Measurements from ENCODE around the gene ZNF45. TPM values are rescaled to one million over a fixed set of nuclear protein-coding genes. Genes with fewer than 3 reads are reported as not detected.

The ZNF45 gene
- total and polyA plus RNA-seq, 2 of the 13 experiments (the other 11 are each of a cell fraction or from before 2014, with no cell fraction given), result 2.4 to 11.3 TPM

DNA sequence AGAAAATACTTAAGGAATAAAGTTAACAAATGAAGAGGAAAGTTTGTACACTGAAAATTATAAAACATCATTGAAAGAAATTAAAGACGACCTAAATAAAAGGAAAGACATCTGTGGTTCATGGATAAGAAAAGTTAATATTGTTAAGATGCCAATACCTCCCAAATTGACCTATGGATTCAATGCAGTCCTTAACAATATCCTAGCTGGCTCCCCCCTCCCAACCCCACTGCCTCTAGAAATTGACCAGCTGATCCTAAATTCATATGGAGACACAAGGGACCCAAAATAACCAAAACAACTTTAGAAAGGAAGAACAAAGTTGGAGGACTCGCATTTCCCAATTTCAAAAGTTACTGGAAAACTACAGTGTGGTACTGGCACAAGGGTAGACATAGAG is 28.3 kb downstream of the ZNF45 start:
- intact Hi-C loops (cut with micrococcal nuclease; ENCODE audit: unreplicated experiment), result no loop called here
- Histone ChIP-seq H3K27ac (ENCODE audit: extremely low read length, insufficient read depth, low read length) (no peak overlapping the region), H3K9ac (ENCODE audit: insufficient read depth, low read depth, low read length) (no peak overlapping the region), H3K9me3 (ENCODE audit: low read length) (peaks cover 73% of the 10 kb centered on the region), H4K20me1 (ENCODE audit: insufficient read depth, low read length) (no peaks in the 10 kb centered on the region), H3K4me3 (replicated peaks in 1 of 3; ENCODE audit: insufficient read depth in 1 of 3, low read depth in 2 of 3, low read length in 3 of 3) (no peak overlapping the region), H3K4me1 (ENCODE audit: insufficient read depth, low read length) (no peaks in the 10 kb centered on the region; the same call in 1 of the 2 replicates), H3K79me2 (ENCODE audit: insufficient read depth, low read length) (no peaks in the 10 kb centered on the region), H2AFZ (ENCODE audit: low read length) (no peak overlapping the region), H3K27me3 (ENCODE audit: control insufficient read depth in 1 of 2, insufficient read depth in 2 of 2, low read length in 2 of 2) (no peaks in the 10 kb centered on the region), H3K36me3 (replicated peaks in 1 of 2; ENCODE audit: control insufficient read depth in 1 of 2, insufficient read depth in 2 of 2, low read length in 2 of 2) (no peaks in the 10 kb centered on the region), H3K4me2 (ENCODE audit: low read depth, low read length) (no peak overlapping the region)
- DNase-seq (ENCODE audit: low spot score) (no peak), FAIRE-seq (no peak), ATAC-seq (no peak)
- CTCF ChIA-PET (ENCODE audit: low intra/inter-chr PET ratio, low total read pairs), result no interaction called here
- POLR2A ChIA-PET, result no interaction called here
- in situ Hi-C loops (cut with HindIII; ENCODE audit: extremely low pct_ligation_motif_present, low pct_unique_long_range_greater_than_20kb), result no loop called here
- no TSS peak for BruUV-seq (replicated peaks)
- WGBS (ENCODE audit: low lambda C conversion rate), result 59% methylated on average over 2 of the region's 2 CpGs
- TF ChIP-seq CBX1 (IDR thresholded peaks at IDR 0.05; ENCODE audit: low read depth) (no peak), ZFP37 (CRISPR knock-in tag; IDR thresholded peaks at IDR 0.05; ENCODE audit: borderline replicate concordance) (no peak), ZNF383 (CRISPR knock-in tag; IDR thresholded peaks at IDR 0.05; ENCODE audit: borderline replicate concordance) (no peak), CHD2 (IDR thresholded peaks at IDR 0.05; ENCODE audit: low read depth, low read length) (no peak), HOXA7 (CRISPR knock-in tag; IDR thresholded peaks at IDR 0.05) (no peak), ZNF75D (CRISPR knock-in tag; IDR thresholded peaks at IDR 0.05; ENCODE audit: borderline replicate concordance) (no peak), ZNF205 (CRISPR knock-in tag; IDR thresholded peaks at IDR 0.05) (no peak), STAT5B (CRISPR knock-in tag; IDR thresholded peaks at IDR 0.05) (no peak), SMC3 (IDR thresholded peaks at IDR 0.05; ENCODE audit: low read length) (no peak), RBAK (CRISPR knock-in tag; IDR thresholded peaks at IDR 0.05) (no peak), ZNF777 (CRISPR knock-in tag; IDR thresholded peaks at IDR 0.05) (no peak), YEATS2 (CRISPR knock-in tag; IDR thresholded peaks at IDR 0.05; ENCODE audit: borderline replicate concordance) (no peak)
- TF ChIP-seq, protein P1, sequence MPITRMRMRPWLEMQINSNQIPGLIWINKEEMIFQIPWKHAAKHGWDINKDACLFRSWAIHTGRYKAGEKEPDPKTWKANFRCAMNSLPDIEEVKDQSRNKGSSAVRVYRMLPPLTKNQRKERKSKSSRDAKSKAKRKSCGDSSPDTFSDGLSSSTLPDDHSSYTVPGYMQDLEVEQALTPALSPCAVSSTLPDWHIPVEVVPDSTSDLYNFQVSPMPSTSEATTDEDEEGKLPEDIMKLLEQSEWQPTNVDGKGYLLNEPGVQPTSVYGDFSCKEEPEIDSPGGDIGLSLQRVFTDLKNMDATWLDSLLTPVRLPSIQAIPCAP (CRISPR knock-in tag; IDR thresholded peaks at IDR 0.05; ENCODE audit: low read depth), result no peak
- TF ChIP-seq, protein P2, sequence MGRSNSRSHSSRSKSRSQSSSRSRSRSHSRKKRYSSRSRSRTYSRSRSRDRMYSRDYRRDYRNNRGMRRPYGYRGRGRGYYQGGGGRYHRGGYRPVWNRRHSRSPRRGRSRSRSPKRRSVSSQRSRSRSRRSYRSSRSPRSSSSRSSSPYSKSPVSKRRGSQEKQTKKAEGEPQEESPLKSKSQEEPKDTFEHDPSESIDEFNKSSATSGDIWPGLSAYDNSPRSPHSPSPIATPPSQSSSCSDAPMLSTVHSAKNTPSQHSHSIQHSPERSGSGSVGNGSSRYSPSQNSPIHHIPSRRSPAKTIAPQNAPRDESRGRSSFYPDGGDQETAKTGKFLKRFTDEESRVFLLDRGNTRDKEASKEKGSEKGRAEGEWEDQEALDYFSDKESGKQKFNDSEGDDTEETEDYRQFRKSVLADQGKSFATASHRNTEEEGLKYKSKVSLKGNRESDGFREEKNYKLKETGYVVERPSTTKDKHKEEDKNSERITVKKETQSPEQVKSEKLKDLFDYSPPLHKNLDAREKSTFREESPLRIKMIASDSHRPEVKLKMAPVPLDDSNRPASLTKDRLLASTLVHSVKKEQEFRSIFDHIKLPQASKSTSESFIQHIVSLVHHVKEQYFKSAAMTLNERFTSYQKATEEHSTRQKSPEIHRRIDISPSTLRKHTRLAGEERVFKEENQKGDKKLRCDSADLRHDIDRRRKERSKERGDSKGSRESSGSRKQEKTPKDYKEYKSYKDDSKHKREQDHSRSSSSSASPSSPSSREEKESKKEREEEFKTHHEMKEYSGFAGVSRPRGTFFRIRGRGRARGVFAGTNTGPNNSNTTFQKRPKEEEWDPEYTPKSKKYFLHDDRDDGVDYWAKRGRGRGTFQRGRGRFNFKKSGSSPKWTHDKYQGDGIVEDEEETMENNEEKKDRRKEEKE (IDR thresholded peaks at IDR 0.05), result no peak
- TF ChIP-seq, protein P3, sequence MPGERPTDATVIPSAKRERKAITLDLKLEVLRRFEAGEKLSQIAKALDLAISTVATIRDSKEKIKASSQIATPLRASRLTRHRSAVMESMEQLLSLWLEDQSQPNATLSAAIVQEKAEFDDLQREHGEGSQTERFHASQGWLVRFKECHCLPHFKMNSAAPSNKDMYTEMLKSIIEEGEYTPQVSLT (CRISPR knock-in tag; IDR thresholded peaks at IDR 0.05; ENCODE audit: borderline replicate concordance, low read depth), result no peak
- TF ChIP-seq, protein P4, sequence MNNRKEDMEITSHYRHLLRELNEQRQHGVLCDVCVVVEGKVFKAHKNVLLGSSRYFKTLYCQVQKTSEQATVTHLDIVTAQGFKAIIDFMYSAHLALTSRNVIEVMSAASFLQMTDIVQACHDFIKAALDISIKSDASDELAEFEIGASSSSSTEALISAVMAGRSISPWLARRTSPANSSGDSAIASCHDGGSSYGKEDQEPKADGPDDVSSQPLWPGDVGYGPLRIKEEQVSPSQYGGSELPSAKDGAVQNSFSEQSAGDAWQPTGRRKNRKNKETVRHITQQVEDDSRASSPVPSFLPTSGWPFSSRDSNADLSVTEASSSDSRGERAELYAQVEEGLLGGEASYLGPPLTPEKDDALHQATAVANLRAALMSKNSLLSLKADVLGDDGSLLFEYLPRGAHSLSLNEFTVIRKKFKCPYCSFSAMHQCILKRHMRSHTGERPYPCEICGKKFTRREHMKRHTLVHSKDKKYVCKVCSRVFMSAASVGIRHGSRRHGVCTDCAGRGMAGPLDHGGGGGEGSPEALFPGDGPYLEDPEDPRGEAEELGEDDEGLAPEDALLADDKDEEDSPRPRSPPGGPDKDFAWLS (CRISPR knock-in tag; IDR thresholded peaks at IDR 0.05; ENCODE audit: borderline replicate concordance), result no peak
